Astrocyte (in vitro differentiated cells and primary cell): Measurements from ENCODE around the gene KLK12. TPM values are rescaled to one million over a fixed set of nuclear protein-coding genes. Genes with fewer than 3 reads are reported as not detected.

Source experiments
- DNase-seq: peaks from one replicate; pipeline ENCODE4 v3.0.0-alpha.2; 2010; ENCODE audit warnings: low read depth
- FAIRE-seq: peaks from 2 replicates; lab custom pipeline; 2011; peaks lifted over from hg19 to GRCh38; lab: Jason Lieb, UNC
- H2AFZ ChIP-seq: 2 replicates; pipeline ENCODE4 v1.6.0; 2012; ENCODE audit warnings: low read depth, low read length, inconsistent platforms
- H3K27ac ChIP-seq: 2 replicates; pipeline ENCODE4 v1.5.1; 2011; ENCODE audit warnings: low read depth, low read length, inconsistent platforms
- H3K27me3 ChIP-seq: 2 replicates; pipeline ENCODE4 v1.6.0; 2011; ENCODE audit warnings: low read length, inconsistent platforms; ENCODE audit not compliant: insufficient read depth
- H3K36me3 ChIP-seq: 2 replicates; pipeline ENCODE4 v1.5.1; 2011; ENCODE audit warnings: low read length, inconsistent platforms; ENCODE audit not compliant: insufficient read depth
- H3K4me1 ChIP-seq: 2 replicates; pipeline ENCODE4 v1.5.1; 2011; ENCODE audit warnings: low read length, inconsistent platforms; ENCODE audit not compliant: insufficient read depth
- H3K4me2 ChIP-seq: 2 replicates; pipeline ENCODE4 v1.6.0; 2012; ENCODE audit warnings: low read length, inconsistent platforms
- H3K4me3 ChIP-seq: 2 replicates; pipeline ENCODE4 v1.5.1; 2011; ENCODE audit warnings: low read depth, mild to moderate bottlenecking, low read length, inconsistent platforms; ENCODE audit not compliant: insufficient read depth
- H3K79me2 ChIP-seq: 2 replicates; pipeline ENCODE4 v1.6.0; 2012; ENCODE audit warnings: mild to moderate bottlenecking, low read length, inconsistent platforms; ENCODE audit not compliant: insufficient read depth
- H3K9ac ChIP-seq: 2 replicates; pipeline ENCODE4 v1.6.0; 2012; ENCODE audit warnings: mild to moderate bottlenecking, low read length, inconsistent platforms
- H3K9me3 ChIP-seq: 2 replicates; pipeline ENCODE4 v1.5.1; 2012; ENCODE audit warnings: low read depth, mild to moderate bottlenecking, low read length, inconsistent platforms; ENCODE audit not compliant: insufficient read depth
- H4K20me1 ChIP-seq: 2 replicates; pipeline ENCODE4 v1.6.0; 2012; ENCODE audit warnings: low read length, inconsistent platforms; ENCODE audit not compliant: insufficient read depth
- H3K27ac Mint-ChIP-seq: one replicate; pipeline ENCODE4 v1.8.0; 2021; ENCODE audit warnings: mild to moderate bottlenecking, mixed read lengths; ENCODE audit not compliant: unreplicated experiment
- H3K27me3 Mint-ChIP-seq: one replicate; pipeline ENCODE4 v1.8.0; 2021; ENCODE audit warnings: low read depth, mixed read lengths; ENCODE audit not compliant: unreplicated experiment
- H3K36me3 Mint-ChIP-seq: one replicate; pipeline ENCODE4 v1.8.0; 2021; ENCODE audit warnings: low read depth, mixed read lengths; ENCODE audit not compliant: unreplicated experiment
- H3K4me1 Mint-ChIP-seq: one replicate; pipeline ENCODE4 v1.8.0; 2021; ENCODE audit warnings: low read depth, mixed read lengths; ENCODE audit not compliant: unreplicated experiment
- H3K4me3 Mint-ChIP-seq: one replicate; pipeline ENCODE4 v1.8.0; 2021; ENCODE audit warnings: mild to moderate bottlenecking, moderate library complexity, mixed read lengths; ENCODE audit not compliant: unreplicated experiment
- H3K9me3 Mint-ChIP-seq: one replicate; pipeline ENCODE4 v1.8.0; 2021; ENCODE audit warnings: mild to moderate bottlenecking, mixed read lengths; ENCODE audit not compliant: unreplicated experiment
- CTCF ChIP-seq: IDR thresholded peaks from 2 replicates; pipeline ENCODE4 v1.5.1; 2011; ENCODE audit warnings: low read depth, mild to moderate bottlenecking, inconsistent platforms, low read length, moderate library complexity; ENCODE audit not compliant: insufficient read depth
- EZH2 ChIP-seq: IDR thresholded peaks from 2 replicates; pipeline ENCODE4 v1.6.1; 2012; ENCODE audit warnings: mild to moderate bottlenecking, low read length, inconsistent platforms; ENCODE audit not compliant: insufficient read depth
- total RNA-seq: library from RNA; stranded (reverse); gene quantifications from 2 replicates; pipeline ENCODE4 v1.2.1, GENCODE V29; 2021

Gene KLK12
- total RNA-seq, 1 donor from 2014 or later = not detected

DNA sequence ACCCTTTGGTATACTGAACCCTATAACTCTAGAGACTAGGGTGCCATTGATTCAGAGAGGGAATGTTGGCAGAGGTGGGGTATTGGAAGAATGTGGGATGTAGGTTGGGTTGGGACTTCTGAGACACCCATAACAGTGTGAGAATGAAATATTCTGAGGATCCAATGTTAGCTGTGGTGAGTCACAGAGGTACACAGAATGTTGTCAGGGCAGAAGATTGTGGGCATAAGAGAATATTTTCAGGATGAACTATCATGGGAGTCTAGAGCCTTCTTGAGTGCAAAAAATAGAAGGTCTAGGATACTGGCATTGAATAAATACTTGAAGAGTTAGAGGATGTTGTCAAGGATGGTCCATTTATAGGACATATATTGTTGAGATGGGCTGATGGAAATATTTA is 21.1 kb upstream of the KLK12 start:
- Histone ChIP-seq H3K79me2 (no peaks in the 10 kb centered on the region), H4K20me1 (no peaks in the 10 kb centered on the region), H3K36me3 (no peaks in the 10 kb centered on the region), H3K4me3 (no peak overlapping the region), H3K9ac (no peak overlapping the region), H3K4me1 (no peaks in the 10 kb centered on the region), H3K4me2 (no peak overlapping the region), H3K27me3 (no peaks in the 10 kb centered on the region), H3K27ac (no peak overlapping the region), H2AFZ (no peak overlapping the region), H3K9me3 (no peaks in the 10 kb centered on the region)
- no peak overlapping the region for H3K27ac Mint-ChIP-seq
- H3K4me1 Mint-ChIP-seq = no peaks in the 10 kb centered on the region
- H3K27me3 Mint-ChIP-seq = peaks cover 27% of the 10 kb centered on the region
- FAIRE-seq = no peak
- no peak for TF ChIP-seq EZH2
- no peak for TF ChIP-seq CTCF
- H3K9me3 Mint-ChIP-seq = peaks cover 4% of the 10 kb centered on the region
- H3K4me3 Mint-ChIP-seq = no peak overlapping the region
- H3K36me3 Mint-ChIP-seq = no peaks in the 10 kb centered on the region
- DNase-seq = no peak

- no peak overlapping the region for H3K27ac ChIP-seq
- TF ChIP-seq CTCF = no peak
- no peak for TF ChIP-seq EZH2
- no peaks in the 10 kb centered on the region for H3K4me1 Mint-ChIP-seq
- H3K4me2 ChIP-seq = no peak overlapping the region
- FAIRE-seq (no peak), DNase-seq (no peak)
- H3K79me2 ChIP-seq = no peaks in the 10 kb centered on the region
- H3K9me3 Mint-ChIP-seq = no peaks in the 10 kb centered on the region
- no peak overlapping the region for H3K4me3 Mint-ChIP-seq
- no peak overlapping the region for H3K4me3 ChIP-seq
- H3K36me3 ChIP-seq = no peaks in the 10 kb centered on the region
- H3K9ac ChIP-seq = no peak overlapping the region
- no peak overlapping the region for H3K27ac Mint-ChIP-seq
- H4K20me1 ChIP-seq = no peaks in the 10 kb centered on the region
- H3K9me3 ChIP-seq = no peaks in the 10 kb centered on the region
- no peaks in the 10 kb centered on the region for H3K27me3 ChIP-seq
- no peaks in the 10 kb centered on the region for H3K4me1 ChIP-seq
- no peaks in the 10 kb centered on the region for H3K36me3 Mint-ChIP-seq
- peaks cover 5% of the 10 kb centered on the region for H3K27me3 Mint-ChIP-seq
- H2AFZ ChIP-seq = no peak overlapping the region
These were observed 12.2 kb upstream of the KLK12 start for GRCh38 chr19:51047031-51047335.

GRCh38 chr19:51044327-51044726 is 9.5 kb upstream of the KLK12 start:
- H3K27me3 Mint-ChIP-seq = peaks cover 5% of the 10 kb centered on the region
- H3K9me3 ChIP-seq = no peaks in the 10 kb centered on the region
- no peaks in the 10 kb centered on the region for H3K79me2 ChIP-seq
- H3K36me3 ChIP-seq = no peaks in the 10 kb centered on the region
- H3K4me2 ChIP-seq = no peak overlapping the region
- H3K9me3 Mint-ChIP-seq = no peaks in the 10 kb centered on the region
- no peak overlapping the region for H2AFZ ChIP-seq
- FAIRE-seq = no peak
- no peaks in the 10 kb centered on the region for H3K36me3 Mint-ChIP-seq
- no peaks in the 10 kb centered on the region for H3K4me1 ChIP-seq
- no peaks in the 10 kb centered on the region for H3K27me3 ChIP-seq
- no peak overlapping the region for H3K9ac ChIP-seq
- TF ChIP-seq EZH2 (no peak), CTCF (no peak)
- H4K20me1 ChIP-seq = no peaks in the 10 kb centered on the region
- H3K27ac Mint-ChIP-seq = no peak overlapping the region
- H3K4me3 ChIP-seq = no peak overlapping the region
- no peak overlapping the region for H3K4me3 Mint-ChIP-seq
- no peaks in the 10 kb centered on the region for H3K4me1 Mint-ChIP-seq
- H3K27ac ChIP-seq = no peak overlapping the region
- DNase-seq = no peak
